ENCODE data around the gene SLC35A3. TPM values are rescaled to one million over a fixed set of nuclear protein-coding genes. Genes with fewer than 3 reads are reported as not detected.

The SLC35A3 gene
- total and polyA plus RNA-seq, 2 donors (not counting 1 experiment from before 2014, with no cell fraction given): 13.2 to 20.8 TPM

GRCh38 chr1:100053119-100053518 lies 83.3 kb downstream of the SLC35A3 start:
- peaks cover 33% of the 10 kb centered on the region for H3K79me2 ChIP-seq (ENCODE audit: control insufficient read depth, insufficient read depth, low read length)
- TF ChIP-seq EZH2 (IDR thresholded peaks at IDR 0.05; ENCODE audit: low read length, missing control alignments): no peak
- TF ChIP-seq CTCF (conservative IDR thresholded peaks at IDR 0.05 in 1 of 2, IDR thresholded peaks at IDR 0.05 in 1 of 2; ENCODE audit: low read depth in 1 of 2, low read length in 2 of 2): no peak
- no peaks in the 10 kb centered on the region for H3K27me3 ChIP-seq (ENCODE audit: control insufficient read depth, insufficient read depth, low read length)
- no peak overlapping the region for H3K9ac ChIP-seq (ENCODE audit: insufficient read depth, low read length)
- H3K4me3 ChIP-seq (replicated peaks in 1 of 4; ENCODE audit: control extremely low read depth in 1 of 4, insufficient read depth in 1 of 4, low read depth in 3 of 4, low read length in 4 of 4): no peak overlapping the region
- no peaks in the 10 kb centered on the region for H3K9me3 ChIP-seq (ENCODE audit: control insufficient read depth, insufficient read depth, low read depth, low read length)
- H2AFZ ChIP-seq (ENCODE audit: low read length): no peak overlapping the region
- no peak for DNase-seq (ENCODE audit: low read depth in 2 of 2)
- H4K20me1 ChIP-seq (ENCODE audit: control insufficient read depth, extremely low read depth, insufficient read depth, low read length): no peaks in the 10 kb centered on the region
- no peaks in the 10 kb centered on the region for H3K4me1 ChIP-seq (ENCODE audit: control insufficient read depth, extremely low read depth, insufficient read depth, low read length)
- no peak overlapping the region for H3K4me2 ChIP-seq (ENCODE audit: extremely low read depth, insufficient read depth, low read length)
- H3K27ac ChIP-seq (ENCODE audit: insufficient read depth, low read length): no peak overlapping the region
- no peaks in the 10 kb centered on the region for H3K36me3 ChIP-seq (ENCODE audit: control insufficient read depth, insufficient read depth, low read length)

GRCh38 chr1:100053727-100054126 lies 83.9 kb downstream of the SLC35A3 start:
- H3K27ac ChIP-seq (ENCODE audit: insufficient read depth, low read length): no peak overlapping the region
- H3K9me3 ChIP-seq (ENCODE audit: control insufficient read depth, insufficient read depth, low read depth, low read length): no peaks in the 10 kb centered on the region
- no peaks in the 10 kb centered on the region for H3K36me3 ChIP-seq (ENCODE audit: control insufficient read depth, insufficient read depth, low read length)
- H3K4me2 ChIP-seq (ENCODE audit: extremely low read depth, insufficient read depth, low read length): no peak overlapping the region
- H3K4me1 ChIP-seq (ENCODE audit: control insufficient read depth, extremely low read depth, insufficient read depth, low read length): no peaks in the 10 kb centered on the region
- H3K27me3 ChIP-seq (ENCODE audit: control insufficient read depth, insufficient read depth, low read length): no peaks in the 10 kb centered on the region
- TF ChIP-seq EZH2 (IDR thresholded peaks at IDR 0.05; ENCODE audit: low read length, missing control alignments) (no peak), CTCF (conservative IDR thresholded peaks at IDR 0.05 in 1 of 2, IDR thresholded peaks at IDR 0.05 in 1 of 2; ENCODE audit: low read depth in 1 of 2, low read length in 2 of 2) (no peak)
- no peak overlapping the region for H3K9ac ChIP-seq (ENCODE audit: insufficient read depth, low read length)
- no peak overlapping the region for H2AFZ ChIP-seq (ENCODE audit: low read length)
- no peaks in the 10 kb centered on the region for H4K20me1 ChIP-seq (ENCODE audit: control insufficient read depth, extremely low read depth, insufficient read depth, low read length)
- no peak for DNase-seq (ENCODE audit: low read depth in 2 of 2)
- H3K4me3 ChIP-seq (replicated peaks in 1 of 4; ENCODE audit: control extremely low read depth in 1 of 4, insufficient read depth in 1 of 4, low read depth in 3 of 4, low read length in 4 of 4): no peak overlapping the region
- peaks cover 27% of the 10 kb centered on the region for H3K79me2 ChIP-seq (ENCODE audit: control insufficient read depth, insufficient read depth, low read length)

GRCh38 chr1:100061681-100062080 lies 91.9 kb downstream of the SLC35A3 start:
- no peaks in the 10 kb centered on the region for H3K36me3 ChIP-seq (ENCODE audit: control insufficient read depth, insufficient read depth, low read length)
- H3K79me2 ChIP-seq (ENCODE audit: control insufficient read depth, insufficient read depth, low read length): no peaks in the 10 kb centered on the region
- no peak overlapping the region for H3K4me3 ChIP-seq (replicated peaks in 1 of 4; ENCODE audit: control extremely low read depth in 1 of 4, insufficient read depth in 1 of 4, low read depth in 3 of 4, low read length in 4 of 4)
- TF ChIP-seq EZH2 (IDR thresholded peaks at IDR 0.05; ENCODE audit: low read length, missing control alignments) (no peak), CTCF (conservative IDR thresholded peaks at IDR 0.05 in 1 of 2, IDR thresholded peaks at IDR 0.05 in 1 of 2; ENCODE audit: low read depth in 1 of 2, low read length in 2 of 2) (no peak)
- no peak overlapping the region for H3K4me2 ChIP-seq (ENCODE audit: extremely low read depth, insufficient read depth, low read length)
- no peak overlapping the region for H3K9ac ChIP-seq (ENCODE audit: insufficient read depth, low read length)
- H3K27me3 ChIP-seq (ENCODE audit: control insufficient read depth, insufficient read depth, low read length): no peaks in the 10 kb centered on the region
- H3K4me1 ChIP-seq (ENCODE audit: control insufficient read depth, extremely low read depth, insufficient read depth, low read length): no peaks in the 10 kb centered on the region
- DNase-seq (ENCODE audit: low read depth in 2 of 2): no peak
- no peaks in the 10 kb centered on the region for H3K9me3 ChIP-seq (ENCODE audit: control insufficient read depth, insufficient read depth, low read depth, low read length)
- H2AFZ ChIP-seq (ENCODE audit: low read length): no peak overlapping the region
- H3K27ac ChIP-seq (ENCODE audit: insufficient read depth, low read length): no peak overlapping the region
- H4K20me1 ChIP-seq (ENCODE audit: control insufficient read depth, extremely low read depth, insufficient read depth, low read length): no peaks in the 10 kb centered on the region
